HCT116 (cell line): ENCODE results near the gene PDZRN4. TPM values are rescaled to one million over a fixed set of nuclear protein-coding genes. Genes with fewer than 3 reads are reported as not detected.

ENCODE experiments used
- ATAC-seq: fragments of 200-7000 bp; cut with Tn5 transposase; 2 replicates; pipeline ENCODE4 v1.9.1; 2020; ENCODE audit warnings: mild to moderate bottlenecking, moderate library complexity
- BruUV-seq: library from RNA; stranded (reverse); fragments of 400-500 nt; replicated peaks from 2 replicates; lab custom pipeline; 2021; lab: Mats Ljungman, UMichigan
- CTCF ChIA-PET: fragments of 300-600 bp; sonication (Branson Sonifier 250); formaldehyde crosslinking; loops from one replicate; lab custom pipeline; 2021; ENCODE audit warnings: antibody characterized with exemption; lab: Charles Lee
- POLR2A ChIA-PET: fragments of 300-600, 350-600 bp; sonication (Branson Sonifier 250); formaldehyde crosslinking; loops from one replicate; lab custom pipeline; 2021; ENCODE audit warnings: antibody characterized with exemption; lab: Charles Lee
- RAD21 ChIA-PET, 2 experiments: fragments of 300-600 bp; sonication (Branson Sonifier 250); formaldehyde crosslinking; loops; one replicate each; lab custom pipeline; 2023; ENCODE audit warnings: low total read pairs in 2 of 2; ENCODE audit not compliant: uncharacterized antibody in 2 of 2, unreplicated experiment in 2 of 2, low non-redundant PET in 1 of 2; lab: Charles Lee
- DNase-seq: peaks from one replicate; pipeline ENCODE4 v3.0.0-alpha.2; 2010; ENCODE audit warnings: low read depth, low spot score
- H2AFZ ChIP-seq: fragments of 200-600 bp; shearing (Covaris generic), sonication (generic); 2 replicates; pipeline ENCODE4 v1.6.1; 2017; ENCODE audit warnings: low read depth, mixed run types, mixed read lengths, antibody characterized with exemption, low read length; ENCODE audit not compliant: poor library complexity, severe bottlenecking
- H3K27ac ChIP-seq: 2 replicates; pipeline ENCODE4 v1.5.1; 2012; ENCODE audit warnings: low read depth, low read length
- H3K27me3 ChIP-seq: fragments of 200-600 bp; sonication (generic); 2 replicates; pipeline ENCODE4 v1.6.1; 2016; ENCODE audit warnings: mixed run types, low read length, mixed read lengths; ENCODE audit not compliant: insufficient read depth
- H3K36me3 ChIP-seq, 2 experiments: fragments of 200-500 bp in 1 of 2; fragments of 200-600 bp in 1 of 2; sonication (Bioruptor generic) in 1 of 2; sonication (generic) in 1 of 2; 2 replicates each; pipeline versions ENCODE4 v1.5.1 to v1.6.1; 2014 to 2016; ENCODE audit warnings: low read length in 2 of 2, inconsistent platforms in 1 of 2, mixed read lengths in 1 of 2, mixed run types in 1 of 2; ENCODE audit not compliant: insufficient read depth in 2 of 2, control insufficient read depth in 1 of 2
- H3K4me1 ChIP-seq, 2 experiments: fragments of 200-600 bp in 1 of 2; sonication (generic) in 1 of 2; 2 replicates each; pipeline versions ENCODE4 v1.5.1 to v1.6.1; 2012 to 2017; ENCODE audit warnings: low read length in 2 of 2, inconsistent platforms in 1 of 2, mild to moderate bottlenecking in 1 of 2, mixed read lengths in 1 of 2, mixed run types in 1 of 2, moderate library complexity in 1 of 2; ENCODE audit not compliant: insufficient read depth in 2 of 2, control insufficient read depth in 1 of 2
- H3K4me2 ChIP-seq: fragments of 200-600 bp; sonication (generic); 2 replicates; pipeline ENCODE4 v1.6.1; 2017; ENCODE audit warnings: mixed run types, low read length, mixed read lengths
- H3K4me3 ChIP-seq, 2 experiments: fragments of 200-600 bp in 1 of 2; sonication (generic) in 1 of 2; replicated peaks in 1 of 2; 2 replicates each; pipeline ENCODE4 v1.5.1; 2011 to 2016; ENCODE audit warnings: low read length in 2 of 2, control low read depth in 1 of 2, low read depth in 1 of 2, mild to moderate bottlenecking in 1 of 2, mixed read lengths in 1 of 2, mixed run types in 1 of 2
- H3K79me2 ChIP-seq: fragments of 200-600 bp; sonication (generic); 2 replicates; pipeline ENCODE4 v1.6.1; 2017; ENCODE audit warnings: mild to moderate bottlenecking, mixed run types, low read length, moderate library complexity, mixed read lengths; ENCODE audit not compliant: insufficient read depth
- H3K9ac ChIP-seq: fragments of 200-600 bp; sonication (generic); 2 replicates; pipeline ENCODE4 v1.6.1; 2016; ENCODE audit warnings: low read length, mixed read lengths
- H3K9me2 ChIP-seq: fragments of 200-600 bp; sonication (generic), shearing (Covaris generic); 2 replicates; pipeline ENCODE4 v1.6.1; 2017; ENCODE audit warnings: mixed run types, mild to moderate bottlenecking, moderate library complexity; ENCODE audit not compliant: insufficient read depth
- H3K9me3 ChIP-seq, 2 experiments: fragments of 200-500 bp in 1 of 2; fragments of 200-600 bp in 1 of 2; sonication (Bioruptor generic) in 1 of 2; sonication (generic) in 1 of 2; 2 replicates each; pipeline ENCODE4 v1.6.1; 2014 to 2017; ENCODE audit warnings: low read length in 2 of 2, mixed read lengths in 2 of 2, inconsistent platforms in 1 of 2, low read depth in 1 of 2, mild to moderate bottlenecking in 1 of 2, mixed run types in 1 of 2, moderate library complexity in 1 of 2; ENCODE audit not compliant: control insufficient read depth in 1 of 2, insufficient read depth in 1 of 2
- H4K20me1 ChIP-seq: fragments of 200-600 bp; sonication (generic), shearing (Covaris generic); 2 replicates; pipeline ENCODE4 v1.6.1; 2017; ENCODE audit warnings: mixed run types, mild to moderate bottlenecking, moderate library complexity; ENCODE audit not compliant: insufficient read depth
- ATF3 ChIP-seq: IDR thresholded peaks from 2 replicates; pipeline ENCODE4 v1.6.1; 2012
- CEBPB ChIP-seq: IDR thresholded peaks from 2 replicates; pipeline ENCODE4 v1.6.1; 2012; ENCODE audit warnings: low read depth
- CTCF ChIP-seq, 3 experiments: fragments of 200-600 bp in 1 of 3; sonication (generic) in 1 of 3; IDR thresholded peaks in 2 of 3; conservative IDR thresholded peaks in 1 of 3; 2 replicates each; pipeline ENCODE4 v1.5.1; 2012 to 2017; ENCODE audit warnings: low read depth in 2 of 3, low read length in 2 of 3, antibody characterized with exemption in 1 of 3, borderline replicate concordance in 1 of 3, control low read depth in 1 of 3, mild to moderate bottlenecking in 1 of 3, mixed read lengths in 1 of 3, mixed run types in 1 of 3, moderate library complexity in 1 of 3; ENCODE audit not compliant: insufficient read depth in 1 of 3
- EGR1 ChIP-seq: IDR thresholded peaks from 2 replicates; pipeline ENCODE4 v1.6.1; 2012; ENCODE audit warnings: low read depth
- EZH2phosphoT487 ChIP-seq: fragments of 200-600 bp; IDR thresholded peaks from 2 replicates; pipeline ENCODE4 v1.6.1; 2018; ENCODE audit warnings: antibody characterized with exemption, borderline replicate concordance
- FOSL1 ChIP-seq: IDR thresholded peaks from 2 replicates; pipeline ENCODE4 v1.6.1; 2012; ENCODE audit warnings: low read depth
- JUND ChIP-seq: IDR thresholded peaks from 2 replicates; pipeline ENCODE4 v1.6.1; 2012
- SP1 ChIP-seq: IDR thresholded peaks from 2 replicates; pipeline ENCODE4 v1.6.1; 2012; ENCODE audit warnings: low read depth
- SRF ChIP-seq: IDR thresholded peaks from 2 replicates; pipeline ENCODE4 v1.6.1; 2012; ENCODE audit warnings: low read depth
- YY1 ChIP-seq: IDR thresholded peaks from 2 replicates; pipeline ENCODE4 v1.6.1; 2011; ENCODE audit warnings: low read length, low read depth, moderate library complexity, mild to moderate bottlenecking; ENCODE audit not compliant: insufficient replicate concordance; ENCODE audit errors: extremely low read depth
- ZBTB33 ChIP-seq: IDR thresholded peaks from 2 replicates; pipeline ENCODE4 v1.6.1; 2011; ENCODE audit warnings: mild to moderate bottlenecking, low read length, moderate library complexity; ENCODE audit not compliant: insufficient replicate concordance; ENCODE audit errors: extremely low read depth
- intact Hi-C: fragments of 100-400 bp; cut with micrococcal nuclease; formaldehyde crosslinking; loops from 2 replicates; pipeline ENCODE4 v1.10.0; 2022
- total RNA-seq: library from RNA; stranded (reverse); gene quantifications from one replicate; pipeline ENCODE4 v1.2.1, GENCODE V29; 2021; ENCODE audit not compliant: unreplicated experiment

PDZRN4 gene
- total RNA-seq, 1 experiment from 2014 or later, result not detected

GRCh38 chr12:41419131-41419893 lies 231.2 kb downstream of the PDZRN4 start:
- no peak for DNase-seq
- H2AFZ ChIP-seq, result no peak overlapping the region
- H3K9me2 ChIP-seq, result no peaks in the 10 kb centered on the region
- H3K4me2 ChIP-seq, result no peak overlapping the region
- H4K20me1 ChIP-seq, result no peaks in the 10 kb centered on the region
- ChIA-PET RAD21 (no interaction called here), CTCF (no interaction called here), POLR2A (no interaction called here)
- H3K27ac ChIP-seq, result no peak overlapping the region
- no peak for ATAC-seq
- no peaks in the 10 kb centered on the region for H3K4me1 ChIP-seq
- no peaks in the 10 kb centered on the region for H3K79me2 ChIP-seq
- intact Hi-C loops, result no loop called here
- no peaks in the 10 kb centered on the region for H3K27me3 ChIP-seq
- H3K9ac ChIP-seq, result no peak overlapping the region
- TF ChIP-seq CEBPB (no peak), FOSL1 (no peak), YY1 (no peak), EZH2phosphoT487 (no peak), EGR1 (no peak), SP1 (no peak), JUND (no peak), SRF (no peak), CTCF (IDR thresholded peaks at IDR 0.05 in 2 of 3, conservative IDR thresholded peaks at IDR 0.05 in 1 of 3; ENCODE audit: borderline replicate concordance in 1 of 3, insufficient read depth in 1 of 3, low read depth in 2 of 3, low read length in 2 of 3) (no peak), ATF3 (no peak), ZBTB33 (no peak)
- BruUV-seq, result no TSS peak
- no peak overlapping the region for H3K4me3 ChIP-seq
- no peaks in the 10 kb centered on the region for H3K36me3 ChIP-seq
- H3K9me3 ChIP-seq, result no peaks in the 10 kb centered on the region
